CD4-positive, alpha-beta T cell treated with Interleukin-12 subunit alpha and Interleukin-12 subunit beta, for 1 hour (primary cell): ENCODE measurements around the gene NFKBIZ.
"Not testable (repeated sequence)": the region's sequence is repeated elsewhere in the genome, so short reads cannot be mapped to it uniquely, and the experiment has no call there.

Source experiments
- DNase-seq: peaks from one replicate; pipeline ENCODE4 v3.0.0-alpha.2; 2020

NFKBIZ gene

DNA sequence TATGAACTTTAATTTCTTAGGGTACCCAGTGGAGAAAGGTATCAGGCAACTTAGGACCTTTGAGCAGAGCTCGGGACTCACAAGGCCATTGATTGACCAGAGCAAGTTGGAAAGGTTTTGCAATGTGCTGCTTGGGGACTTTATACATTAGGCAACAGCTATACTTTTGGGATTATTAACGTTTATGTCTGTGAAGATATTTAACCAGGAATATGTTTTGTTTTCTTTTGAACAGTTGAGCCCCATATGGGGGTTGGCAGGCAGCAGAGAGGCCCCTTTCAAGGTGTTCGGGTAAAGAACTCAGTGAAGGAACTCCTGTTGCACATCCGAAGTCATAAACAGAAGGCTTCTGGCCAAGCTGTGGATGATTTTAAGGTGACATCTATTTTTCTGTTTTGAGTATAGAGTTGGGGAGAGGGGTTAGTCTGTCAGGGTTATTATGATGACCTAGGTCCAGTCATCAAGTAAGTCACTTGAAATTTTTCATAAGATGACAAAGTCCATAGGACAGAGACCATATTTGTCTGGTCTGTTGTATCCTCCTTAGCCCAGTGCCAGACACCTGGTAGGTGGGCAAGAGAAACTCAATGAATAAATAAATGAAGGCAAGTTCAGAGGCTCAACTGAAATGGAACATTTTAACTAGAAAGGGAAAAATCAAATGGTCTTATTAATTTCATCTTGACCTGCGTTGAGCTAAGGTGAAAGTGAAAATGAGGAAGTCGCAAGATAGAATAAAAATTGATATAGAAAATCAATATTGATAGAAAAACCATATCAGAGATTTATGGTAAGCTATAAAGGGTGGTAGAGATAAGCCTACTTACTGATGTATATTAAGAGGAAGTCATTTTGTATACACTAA lies 2.8 kb downstream of the NFKBIZ start:
- DNase-seq, result no peak

DNA sequence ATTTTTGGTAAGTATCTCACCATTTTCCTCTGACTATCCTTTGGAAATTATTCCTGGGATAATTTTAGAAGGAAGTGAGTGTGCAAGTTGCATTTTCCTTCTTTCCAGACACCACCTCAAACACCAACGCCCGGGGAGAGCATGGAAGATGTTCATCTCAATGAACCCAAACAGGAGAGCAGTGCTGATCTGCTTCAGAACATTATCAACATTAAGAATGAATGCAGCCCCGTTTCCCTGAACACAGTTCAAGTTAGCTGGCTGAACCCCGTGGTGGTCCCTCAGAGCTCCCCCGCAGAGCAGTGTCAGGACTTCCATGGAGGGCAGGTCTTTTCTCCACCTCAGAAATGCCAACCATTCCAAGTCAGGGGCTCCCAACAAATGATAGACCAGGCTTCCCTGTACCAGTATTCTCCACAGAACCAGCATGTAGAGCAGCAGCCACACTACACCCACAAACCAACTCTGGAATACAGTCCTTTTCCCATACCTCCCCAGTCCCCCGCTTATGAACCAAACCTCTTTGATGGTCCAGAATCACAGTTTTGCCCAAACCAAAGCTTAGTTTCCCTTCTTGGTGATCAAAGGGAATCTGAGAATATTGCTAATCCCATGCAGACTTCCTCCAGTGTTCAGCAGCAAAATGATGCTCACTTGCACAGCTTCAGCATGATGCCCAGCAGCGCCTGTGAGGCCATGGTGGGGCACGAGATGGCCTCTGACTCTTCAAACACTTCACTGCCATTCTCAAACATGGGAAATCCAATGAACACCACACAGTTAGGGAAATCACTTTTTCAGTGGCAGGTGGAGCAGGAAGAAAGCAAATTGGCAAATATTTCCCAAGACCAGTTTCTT lies 3.9 kb downstream of the NFKBIZ start:
- DNase-seq, result no peak

DNA sequence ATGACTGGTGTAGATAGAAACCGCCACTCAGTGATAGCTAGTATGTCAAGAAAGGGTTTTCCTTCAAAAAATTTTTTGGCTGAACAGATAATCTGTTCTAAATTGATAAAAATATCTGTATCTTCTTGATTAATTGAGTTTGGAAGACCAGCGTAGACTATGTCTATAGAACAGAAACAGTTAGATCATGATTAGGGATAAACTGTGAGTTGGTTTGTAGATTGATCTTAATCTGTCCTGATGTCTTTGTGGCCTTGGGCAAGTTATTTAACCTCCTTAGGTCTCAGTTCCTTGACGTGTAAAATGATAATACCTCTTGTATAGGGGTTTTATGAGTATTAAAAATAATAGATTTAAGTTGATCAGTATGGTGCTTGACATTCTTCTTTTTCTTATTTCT lies 4.7 kb downstream of the NFKBIZ start:
- DNase-seq, result no peak

DNA sequence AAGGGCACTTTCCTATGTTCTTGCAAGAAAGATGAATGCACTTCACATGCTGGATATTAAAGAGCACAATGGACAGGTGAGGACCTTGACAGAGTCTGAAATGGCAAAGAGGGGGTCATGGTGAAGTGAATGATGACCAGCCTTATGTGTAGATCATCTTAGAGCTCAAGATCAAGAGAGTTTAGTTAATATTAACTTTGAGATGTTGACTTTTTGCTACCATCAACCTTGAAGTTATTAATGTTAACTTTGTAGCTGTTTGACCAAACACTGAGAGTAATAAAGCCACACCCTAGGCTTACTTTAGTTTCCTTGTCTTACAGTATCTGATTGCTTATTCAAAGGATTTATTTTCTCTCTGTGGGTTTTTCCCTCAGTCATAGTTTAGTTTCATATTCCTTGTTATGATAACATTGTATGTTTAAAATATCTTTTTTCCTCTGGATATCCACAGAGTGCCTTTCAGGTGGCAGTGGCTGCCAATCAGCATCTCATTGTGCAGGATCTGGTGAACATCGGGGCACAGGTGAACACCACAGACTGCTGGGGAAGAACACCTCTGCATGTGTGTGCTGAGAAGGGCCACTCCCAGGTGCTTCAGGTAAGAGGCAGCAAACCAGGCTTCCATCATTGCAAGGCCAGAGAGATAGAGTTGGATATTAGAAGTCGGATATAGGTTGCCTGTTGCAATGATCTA lies 5.4 kb downstream of the NFKBIZ start:
- no peak for DNase-seq

DNA sequence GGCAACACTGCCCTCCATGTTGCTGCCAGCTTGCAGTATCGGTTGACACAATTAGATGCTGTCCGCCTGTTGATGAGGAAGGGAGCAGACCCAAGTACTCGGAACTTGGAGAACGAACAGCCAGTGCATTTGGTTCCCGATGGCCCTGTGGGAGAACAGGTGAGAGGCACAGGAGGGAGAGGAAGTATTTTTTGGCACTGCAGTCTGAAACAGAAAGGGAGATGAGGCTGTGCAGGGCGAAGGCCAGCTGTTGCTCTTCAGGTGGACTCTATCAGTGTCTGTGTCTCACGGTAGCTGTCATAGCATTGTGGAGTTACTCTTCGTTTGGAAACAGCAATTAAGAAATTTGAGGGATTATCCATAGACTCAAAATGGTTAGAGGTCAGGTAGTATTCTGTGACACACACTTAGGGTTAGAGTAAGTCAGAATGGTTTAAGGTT lies 8.0 kb downstream of the NFKBIZ start:
- DNase-seq, result no peak

DNA sequence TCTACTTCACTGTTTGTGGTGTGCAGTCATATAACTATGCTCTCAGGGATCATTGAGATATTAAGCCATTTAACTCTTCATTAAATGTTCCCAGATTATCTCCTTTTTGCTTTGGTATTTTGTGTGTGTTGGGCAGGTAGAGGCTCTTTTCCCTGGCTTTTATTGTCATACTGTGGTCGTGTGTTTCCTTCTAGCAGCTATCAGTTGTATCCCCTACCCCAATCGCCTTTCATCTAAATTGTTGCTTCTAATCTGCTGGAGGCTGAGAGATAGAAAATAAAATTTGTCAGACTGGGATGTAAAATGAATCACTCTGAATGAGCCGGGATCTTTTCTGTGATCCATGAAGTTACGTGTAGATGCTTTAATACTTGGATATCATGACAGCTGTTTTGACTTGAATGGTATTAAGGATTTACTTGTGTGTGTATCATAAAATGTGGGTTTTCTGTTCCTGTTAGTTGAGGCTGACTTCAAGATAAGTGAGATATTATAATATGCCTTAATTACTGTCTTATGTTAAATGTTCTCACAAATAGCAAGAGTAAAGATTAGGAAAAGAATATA lies 9.2 kb downstream of the NFKBIZ start:
- no peak for DNase-seq

DNA sequence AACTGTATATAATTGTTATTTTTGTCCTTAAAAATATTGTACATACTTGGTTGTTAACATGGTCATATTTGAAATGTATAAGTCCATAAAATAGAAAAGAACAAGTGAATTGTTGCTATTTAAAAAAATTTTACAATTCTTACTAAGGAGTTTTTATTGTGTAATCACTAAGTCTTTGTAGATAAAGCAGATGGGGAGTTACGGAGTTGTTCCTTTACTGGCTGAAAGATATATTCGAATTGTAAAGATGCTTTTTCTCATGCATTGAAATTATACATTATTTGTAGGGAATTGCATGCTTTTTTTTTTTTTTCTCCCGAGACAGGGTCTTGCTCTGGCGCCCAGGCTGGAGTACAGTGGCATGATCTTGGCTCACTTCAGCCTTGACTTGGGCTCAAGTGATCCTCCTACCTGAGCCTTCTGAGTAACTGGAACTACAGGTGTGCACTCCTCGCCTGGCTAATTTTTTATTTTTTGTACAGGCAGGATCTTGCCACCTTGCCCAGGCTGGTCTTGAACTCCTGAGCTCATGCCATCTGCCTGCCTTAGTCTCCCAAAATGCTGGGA lies 10.7 kb downstream of the NFKBIZ start:
- DNase-seq, result no peak

DNA sequence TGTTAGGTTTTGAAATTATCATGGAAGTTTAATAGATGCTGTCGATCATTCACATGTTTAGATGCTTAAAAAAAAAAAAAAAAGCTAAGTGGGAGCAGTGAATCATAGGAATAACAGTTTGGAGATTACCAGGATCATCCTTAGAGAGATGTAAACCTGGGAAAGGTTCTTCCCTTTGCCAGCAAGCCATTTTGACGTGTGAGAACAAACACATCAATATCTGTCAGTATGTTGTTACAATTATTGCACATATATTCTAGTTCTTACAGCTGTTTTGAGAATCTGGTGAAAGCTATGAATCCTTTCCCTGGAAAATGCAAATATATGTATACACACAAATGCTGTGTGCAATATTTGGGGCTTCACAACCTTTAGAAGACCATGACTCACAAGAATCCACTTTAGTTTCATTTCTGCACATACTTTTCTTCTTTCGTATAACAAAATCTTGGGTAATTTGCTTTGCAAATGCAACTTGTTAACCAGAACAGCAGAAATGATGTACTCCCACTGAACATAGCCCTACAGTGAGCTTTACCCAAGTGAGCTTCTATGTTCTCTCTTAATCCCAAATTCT lies 12.0 kb downstream of the NFKBIZ start:
- DNase-seq, result no peak

DNA sequence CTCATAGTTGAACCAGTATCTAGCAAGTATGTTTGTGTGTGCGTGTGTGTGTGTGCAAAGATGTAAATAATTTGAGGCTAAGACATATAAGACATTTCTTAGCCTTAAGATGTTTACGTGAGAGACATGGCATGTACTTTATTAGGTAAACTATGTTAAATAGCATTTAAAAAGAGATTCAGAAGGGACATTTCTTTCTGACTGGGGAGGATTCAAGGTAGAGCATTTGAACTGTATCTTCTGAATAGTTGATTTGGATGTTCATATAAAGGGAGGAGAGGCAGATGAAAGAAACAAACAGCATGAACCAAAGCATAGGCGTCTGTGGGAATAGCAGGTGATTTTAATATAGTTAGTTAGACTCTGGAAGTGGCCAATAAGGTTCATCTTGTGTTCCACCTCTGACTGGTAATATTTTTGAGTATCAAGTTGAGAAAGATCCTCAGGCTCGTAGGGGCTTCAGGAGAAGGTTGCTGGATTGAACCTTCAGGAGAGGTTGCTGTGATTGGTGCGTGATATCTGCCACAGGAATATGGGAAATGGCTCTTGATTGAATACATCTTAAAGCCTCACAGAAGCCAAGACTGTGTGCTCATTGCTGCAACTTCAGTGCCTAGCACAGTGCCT lies 12.6 kb downstream of the NFKBIZ start:
- DNase-seq, result no peak

DNA sequence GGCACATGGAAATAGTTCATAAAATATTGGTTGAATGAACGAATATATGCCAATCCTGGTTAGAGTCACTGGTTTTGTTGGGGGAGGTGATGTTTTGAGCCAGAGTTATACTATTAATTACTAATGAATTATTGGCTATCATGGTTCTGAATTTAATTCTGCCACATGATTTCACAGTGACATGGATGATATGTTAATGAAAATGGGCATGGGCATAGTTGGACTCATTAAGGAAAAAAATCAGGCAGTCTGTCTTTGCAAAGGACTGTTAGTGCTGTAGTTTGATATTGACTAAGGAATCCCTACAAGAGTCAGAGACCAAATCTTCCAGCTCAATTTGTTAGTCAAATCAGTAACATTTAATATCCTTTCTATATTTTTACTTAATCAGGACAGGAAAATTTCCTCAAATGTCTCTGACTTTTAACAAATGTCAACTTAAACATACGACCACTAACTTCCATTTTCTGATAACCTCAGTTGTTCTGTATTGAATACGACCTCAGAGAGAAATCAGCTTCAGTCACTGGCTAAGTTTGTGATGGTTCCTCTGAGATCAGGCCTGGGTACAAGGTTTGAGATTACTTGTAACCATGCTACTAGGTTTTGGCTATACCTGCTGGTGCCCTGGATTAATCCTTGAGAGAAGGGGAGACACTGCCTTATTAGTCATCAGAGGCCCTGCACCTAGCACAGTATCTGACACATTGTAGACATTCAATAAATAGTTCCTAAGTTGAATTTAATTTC lies 13.3 kb downstream of the NFKBIZ start:
- DNase-seq, result no peak

DNA sequence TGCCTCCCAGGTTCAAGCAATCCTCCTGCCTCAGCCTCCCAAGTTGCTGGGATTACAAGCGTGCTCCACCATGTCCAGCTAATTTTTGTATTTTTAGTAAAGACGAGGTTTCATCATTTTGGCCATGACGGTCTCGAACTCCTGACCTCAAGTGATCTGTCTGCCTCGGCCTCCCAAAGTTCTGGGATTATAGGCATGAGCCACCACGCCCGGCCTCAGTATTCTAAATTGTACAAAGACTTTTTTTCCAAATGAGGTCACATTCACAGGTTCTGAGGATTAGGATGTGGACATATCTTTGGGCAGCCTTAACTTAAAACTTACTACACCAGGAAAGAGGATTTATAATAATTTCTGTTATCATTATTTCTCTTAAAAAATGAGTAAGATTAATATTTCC lies 15.6 kb downstream of the NFKBIZ start:
- not testable (repeated sequence) for DNase-seq

DNA sequence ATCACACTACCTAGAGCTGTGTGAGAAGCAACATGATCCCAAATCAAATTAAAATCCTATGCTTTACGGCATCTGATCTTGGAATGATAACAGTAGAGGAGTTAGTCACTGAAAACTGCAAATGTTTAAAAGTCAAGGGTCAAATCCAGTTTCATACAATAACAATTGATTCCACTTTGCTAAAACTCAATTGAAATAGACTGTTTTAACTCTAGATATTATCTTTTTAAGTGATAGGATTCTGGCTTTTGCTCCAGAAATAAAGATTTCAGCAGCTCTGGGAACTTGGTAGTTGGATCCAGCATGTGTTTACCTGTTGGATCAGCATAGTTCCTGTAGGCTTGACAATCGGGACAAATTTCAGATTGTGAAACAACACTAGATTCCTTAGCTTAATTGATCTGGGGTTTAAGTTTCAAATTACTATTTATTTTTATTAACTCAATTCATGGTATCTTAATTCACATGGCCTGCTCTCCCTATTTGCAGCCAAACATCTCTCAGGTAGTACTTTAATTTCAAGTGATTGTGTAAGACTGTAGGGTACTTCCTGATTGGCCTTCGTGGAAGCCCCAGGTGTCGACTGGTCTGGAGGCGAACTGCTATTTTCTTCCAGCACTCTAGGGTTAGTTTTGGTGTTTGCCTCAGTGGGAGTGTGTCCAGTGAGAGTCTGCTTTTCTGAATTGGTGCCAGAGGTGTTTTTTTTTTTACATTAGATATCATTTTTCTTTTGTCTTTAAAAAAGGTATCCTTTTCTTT lies 16.6 kb downstream of the NFKBIZ start:
- DNase-seq, result no peak

DNA sequence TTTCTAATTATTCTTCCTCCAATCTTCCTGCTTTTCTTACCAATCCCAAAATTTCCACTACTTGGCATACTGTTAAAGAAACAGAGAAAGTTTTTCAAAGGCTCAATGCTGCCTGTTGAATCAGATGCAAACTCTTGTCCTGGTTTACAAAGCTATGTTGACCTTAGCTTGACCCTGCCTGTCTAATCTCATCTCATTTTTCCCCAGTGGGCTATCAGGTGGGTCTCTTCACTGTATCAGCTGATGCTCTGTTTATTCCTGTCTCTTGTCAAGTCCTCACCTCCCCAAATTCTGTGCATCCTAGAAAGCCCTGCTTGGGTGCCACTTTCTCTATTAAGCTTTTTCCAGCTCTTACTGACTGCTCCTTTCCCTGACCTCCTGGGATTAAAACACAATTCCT lies 18.2 kb downstream of the NFKBIZ start:
- DNase-seq, result no peak

DNA sequence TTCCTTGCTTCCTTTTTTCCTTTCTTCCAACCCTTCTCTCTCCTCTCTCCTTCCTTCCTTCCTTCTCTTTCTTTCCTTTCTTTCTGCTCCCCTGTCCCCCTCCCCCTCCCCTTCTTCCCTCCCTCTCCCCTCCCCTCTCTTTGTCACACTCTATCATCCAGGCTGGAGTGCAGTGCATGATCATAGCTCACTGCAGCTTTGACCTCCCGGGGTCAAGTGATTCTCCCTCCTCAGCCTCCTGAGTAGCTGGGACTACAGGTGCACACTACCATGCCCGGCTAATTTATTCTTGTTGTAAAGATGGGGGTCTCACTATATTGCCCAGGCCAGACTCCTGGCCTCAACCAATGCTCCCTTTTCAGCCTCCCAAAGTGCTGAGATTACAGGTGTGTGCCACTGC lies 18.7 kb downstream of the NFKBIZ start:
- no peak for DNase-seq

DNA sequence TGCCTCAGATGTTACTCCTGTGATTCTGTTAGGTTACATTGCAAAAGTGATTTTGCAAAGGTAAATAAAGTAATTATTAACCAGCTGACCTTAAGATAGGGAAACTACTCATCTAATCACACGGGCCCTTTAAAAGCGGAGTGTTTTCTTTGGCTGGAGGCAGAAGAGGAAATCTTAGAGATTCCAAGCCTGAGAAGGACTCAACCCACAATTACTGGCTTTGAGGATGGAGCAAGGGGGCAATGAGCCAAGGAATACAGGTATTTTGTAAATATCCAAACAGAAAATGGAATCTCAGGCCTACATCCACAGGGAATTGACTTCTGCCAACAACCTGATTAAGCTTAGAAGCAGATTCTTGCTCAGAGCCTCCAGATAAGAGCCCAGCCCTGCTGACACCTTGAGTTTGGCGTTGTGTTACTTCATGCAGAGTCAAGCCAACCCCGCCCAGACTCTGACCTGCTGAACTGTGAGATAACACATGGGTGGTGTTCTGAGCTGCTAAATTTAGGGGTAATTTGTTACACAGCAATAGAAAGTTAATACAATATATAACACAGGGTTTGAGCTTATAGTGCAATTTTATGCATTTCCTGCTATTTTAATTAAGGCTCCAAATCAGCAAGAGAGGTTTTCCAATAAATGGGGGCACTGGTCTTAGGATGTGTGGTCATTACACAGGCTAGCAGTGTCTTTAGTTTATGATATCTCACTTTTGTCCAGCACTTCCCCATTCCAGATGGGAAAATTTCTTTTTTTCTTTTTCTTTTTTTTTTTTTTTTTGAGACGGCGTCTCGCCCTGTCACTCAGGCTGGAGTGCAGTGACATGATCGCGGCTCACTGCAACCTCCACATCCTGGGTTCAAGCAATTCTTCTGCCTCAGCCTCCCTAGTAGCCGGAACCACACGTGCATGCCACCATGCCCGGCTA lies 19.5 kb downstream of the NFKBIZ start:
- no peak for DNase-seq

DNA sequence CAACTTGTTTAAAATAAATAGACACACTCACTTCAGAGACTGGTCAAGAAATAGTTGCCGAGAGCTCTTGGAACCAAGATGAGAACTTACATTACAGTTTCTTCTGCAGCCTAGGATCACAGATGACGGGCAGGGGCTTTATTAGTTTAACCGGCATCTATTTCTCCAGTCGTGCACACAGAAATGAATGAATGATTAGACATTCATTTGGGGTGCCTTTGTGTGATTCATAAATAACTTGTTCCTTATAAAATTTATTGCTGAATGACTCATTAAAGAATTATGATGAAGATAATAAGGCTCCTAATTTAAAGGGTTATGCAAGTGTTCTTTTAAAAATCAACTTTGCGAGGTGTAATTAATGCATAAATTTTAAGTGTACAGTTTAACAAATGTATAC lies 20.8 kb downstream of the NFKBIZ start:
- DNase-seq, result no peak

DNA sequence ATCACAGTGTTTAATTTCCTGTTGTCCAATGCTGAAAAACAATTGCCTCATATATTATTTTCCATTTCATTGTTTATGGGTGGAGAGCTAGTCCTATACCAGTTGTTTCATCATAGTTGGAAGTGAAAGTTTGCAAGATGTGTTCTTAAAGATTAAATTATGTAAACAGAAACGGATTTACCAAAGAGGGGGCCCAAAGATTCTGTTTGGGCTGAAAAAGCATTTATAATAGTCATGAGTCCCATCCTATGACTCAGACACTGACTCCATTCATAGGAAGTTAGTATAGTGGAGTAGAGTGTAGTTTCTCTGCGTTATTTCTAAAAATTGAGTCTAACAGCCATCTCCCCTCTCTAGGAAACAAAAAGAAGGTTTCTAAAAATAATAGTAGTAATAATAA lies 24.3 kb downstream of the NFKBIZ start:
- DNase-seq, result no peak

DNA sequence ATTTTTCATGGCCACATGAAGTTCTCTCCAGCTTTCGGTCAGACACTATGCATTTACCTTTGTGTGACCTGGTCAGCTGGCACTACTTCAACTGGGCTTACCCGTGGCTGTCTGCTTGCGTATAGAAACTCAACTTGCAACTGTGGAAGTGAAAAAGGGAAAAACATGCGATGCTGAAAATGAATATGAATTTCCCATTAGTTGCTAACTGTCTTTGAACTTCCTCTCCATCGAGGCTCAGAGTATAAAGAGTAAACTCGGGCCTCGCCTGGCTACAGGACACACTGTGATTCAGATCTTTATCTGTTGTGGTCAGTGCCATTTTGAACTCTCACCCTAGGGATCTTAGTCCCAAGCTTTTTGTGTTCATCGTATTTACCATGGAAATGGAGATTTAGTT lies 26.8 kb downstream of the NFKBIZ start:
- DNase-seq, result no peak

DNA sequence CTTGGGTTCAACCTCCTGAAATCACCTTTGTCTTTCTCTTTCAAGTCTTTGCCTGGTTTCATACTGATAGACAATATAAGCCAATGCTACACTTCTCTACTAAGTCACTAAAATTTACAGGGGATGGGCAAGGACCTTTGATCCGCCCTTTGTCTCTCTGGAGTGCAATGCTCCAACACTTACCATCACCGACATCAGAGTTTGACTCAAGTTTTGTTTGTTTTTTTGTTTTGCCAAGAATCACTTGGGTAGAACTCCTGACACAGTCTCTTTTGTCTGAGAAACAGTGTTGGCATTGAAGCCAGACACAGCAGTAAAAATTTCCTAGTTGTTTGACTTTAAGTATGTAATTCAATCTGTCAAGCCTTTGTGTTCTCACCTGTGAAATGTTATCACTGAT lies 29.3 kb downstream of the NFKBIZ start:
- DNase-seq, result no peak
